HG03280 (cell line): ENCODE data around the gene TMEM80.
"Not testable (repeated sequence)": the region's sequence is repeated elsewhere in the genome, so short reads cannot be mapped to it uniquely, and the experiment has no call there.

Source experiments
- ATAC-seq: cut with Tn5 transposase; IDR thresholded peaks from one replicate; pipeline ENCODE4 v1.9.1; 2021; ENCODE audit warnings: mild to moderate bottlenecking, moderate library complexity; ENCODE audit not compliant: unreplicated experiment

Gene TMEM80

DNA sequence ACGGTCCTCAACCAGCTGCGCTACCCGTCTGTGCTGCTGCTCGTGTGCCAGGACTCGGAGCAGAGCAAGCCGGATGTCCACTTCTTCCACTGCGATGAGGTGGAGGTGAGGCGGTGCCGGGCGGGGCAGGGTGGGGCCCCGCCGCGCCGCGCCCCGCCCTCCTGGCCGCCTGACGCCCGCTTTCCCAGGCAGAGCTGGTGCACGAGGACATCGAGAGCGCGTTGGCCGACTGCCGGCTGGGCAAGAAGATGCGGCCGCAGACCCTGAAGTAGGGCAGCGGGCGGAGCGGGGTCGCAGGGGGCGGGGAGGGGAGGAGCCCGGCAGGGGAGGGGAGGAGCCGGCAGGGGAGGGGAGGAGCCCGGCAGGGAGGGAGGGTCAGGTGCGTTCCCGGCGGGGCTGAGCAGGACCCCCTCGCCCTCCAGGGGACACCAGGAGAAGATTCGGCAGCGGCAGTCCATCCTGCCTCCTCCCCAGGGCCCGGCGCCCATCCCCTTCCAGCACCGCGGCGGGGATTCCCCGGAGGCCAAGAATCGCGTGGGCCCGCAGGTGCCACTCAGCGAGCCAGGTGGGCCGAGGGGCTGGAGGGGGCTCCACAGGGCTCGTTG is 25.1 kb downstream of the TMEM80 start:
- ATAC-seq: no peak

DNA sequence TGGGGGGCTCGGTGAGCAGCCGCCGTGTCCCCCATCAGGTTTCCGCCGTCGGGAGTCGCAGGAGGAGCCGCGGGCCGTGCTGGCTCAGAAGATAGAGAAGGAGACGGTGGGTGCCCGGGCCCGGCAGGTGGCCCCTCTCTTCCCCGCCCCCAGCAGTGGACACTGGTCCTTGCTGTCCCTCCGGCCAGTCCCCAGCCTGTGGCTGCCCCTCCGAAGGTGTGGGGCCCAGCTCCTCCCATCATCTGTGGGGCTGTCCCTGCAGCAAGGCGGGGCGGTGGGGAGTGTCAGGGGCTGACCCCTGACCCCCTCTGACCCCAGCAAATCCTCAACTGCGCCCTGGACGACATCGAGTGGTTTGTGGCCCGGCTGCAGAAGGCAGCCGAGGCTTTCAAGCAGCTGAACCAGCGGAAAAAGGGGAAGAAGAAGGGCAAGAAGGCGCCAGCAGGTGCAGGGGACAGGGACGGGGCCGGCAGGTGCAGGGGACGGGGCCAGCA is 25.7 kb downstream of the TMEM80 start:
- no peak for ATAC-seq

- ATAC-seq: no peak
These were observed 26.2 kb downstream of the TMEM80 start for GRCh38 chr11:721741-722345.

- no peak for ATAC-seq
These were observed 26.8 kb downstream of the TMEM80 start for GRCh38 chr11:722346-722811.

DNA sequence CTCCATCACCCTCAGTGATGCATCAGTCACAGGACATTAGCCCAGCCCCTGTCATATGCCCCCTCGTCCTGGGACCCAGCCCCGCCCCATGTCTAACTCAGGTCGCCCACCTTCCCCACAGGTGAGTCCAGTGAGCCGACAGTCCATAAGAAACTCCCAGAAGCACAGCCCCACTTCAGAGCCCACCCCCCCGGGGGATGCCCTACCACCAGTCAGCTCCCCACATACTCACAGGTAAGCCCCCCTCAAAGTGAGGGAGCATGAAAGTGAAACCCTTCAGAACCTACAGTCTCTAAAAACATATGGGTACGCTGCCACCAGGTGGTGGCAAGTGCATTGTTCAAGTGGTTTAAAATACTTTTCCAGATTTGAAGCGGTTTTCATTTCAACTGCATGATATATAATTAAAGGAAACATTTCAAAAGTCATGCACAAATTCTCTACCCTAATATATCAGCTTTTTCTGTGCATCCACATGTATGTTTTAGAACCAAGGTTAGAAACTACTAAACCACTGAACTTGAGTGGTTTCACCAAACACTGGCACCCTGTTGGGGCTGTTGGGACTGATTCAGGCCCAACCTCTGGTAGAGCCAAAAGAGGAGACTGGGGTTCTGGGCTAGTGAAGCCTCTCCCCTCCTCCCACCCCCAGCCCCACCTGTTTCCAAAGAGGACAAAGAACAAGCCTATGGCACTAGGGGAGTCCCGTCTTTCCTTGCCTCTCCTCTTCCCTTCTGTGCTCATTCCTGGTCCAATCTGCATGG is 27.7 kb downstream of the TMEM80 start:
- no peak for ATAC-seq

DNA sequence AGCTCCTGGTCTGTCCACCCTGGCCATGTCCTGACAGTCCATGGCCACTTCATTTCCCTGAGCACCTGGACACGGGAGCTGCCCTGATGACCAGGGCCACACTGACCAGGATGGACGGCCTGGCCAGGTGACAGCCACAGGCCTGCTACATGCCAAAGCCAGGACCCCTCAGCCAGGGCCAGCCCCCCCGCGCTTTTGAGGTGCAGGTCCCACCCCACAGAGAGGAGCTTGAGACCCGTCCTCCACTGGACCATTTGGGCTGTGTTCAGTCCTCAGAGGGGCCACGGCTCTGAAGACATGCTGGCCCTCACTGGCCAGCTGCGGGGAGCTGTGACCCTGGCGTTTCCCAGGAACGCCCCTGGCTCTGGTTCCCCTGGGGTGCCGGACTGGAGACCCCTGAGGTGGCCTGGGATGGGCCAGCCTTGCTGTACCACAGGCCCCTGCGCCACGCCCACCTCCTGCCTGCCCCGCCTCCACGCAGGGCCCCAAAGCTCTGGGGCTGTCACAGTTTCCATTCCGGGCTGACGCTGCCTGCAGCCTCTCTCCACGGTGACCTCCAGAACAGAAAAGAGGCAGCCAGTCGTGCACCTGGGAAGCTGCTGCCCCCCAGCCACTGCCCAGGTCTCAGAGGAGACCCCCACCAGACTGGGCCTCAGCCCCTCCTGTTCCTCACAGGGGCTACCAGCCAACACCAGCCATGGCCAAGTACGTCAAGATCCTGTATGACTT is 28.6 kb downstream of the TMEM80 start:
- no peak for ATAC-seq

DNA sequence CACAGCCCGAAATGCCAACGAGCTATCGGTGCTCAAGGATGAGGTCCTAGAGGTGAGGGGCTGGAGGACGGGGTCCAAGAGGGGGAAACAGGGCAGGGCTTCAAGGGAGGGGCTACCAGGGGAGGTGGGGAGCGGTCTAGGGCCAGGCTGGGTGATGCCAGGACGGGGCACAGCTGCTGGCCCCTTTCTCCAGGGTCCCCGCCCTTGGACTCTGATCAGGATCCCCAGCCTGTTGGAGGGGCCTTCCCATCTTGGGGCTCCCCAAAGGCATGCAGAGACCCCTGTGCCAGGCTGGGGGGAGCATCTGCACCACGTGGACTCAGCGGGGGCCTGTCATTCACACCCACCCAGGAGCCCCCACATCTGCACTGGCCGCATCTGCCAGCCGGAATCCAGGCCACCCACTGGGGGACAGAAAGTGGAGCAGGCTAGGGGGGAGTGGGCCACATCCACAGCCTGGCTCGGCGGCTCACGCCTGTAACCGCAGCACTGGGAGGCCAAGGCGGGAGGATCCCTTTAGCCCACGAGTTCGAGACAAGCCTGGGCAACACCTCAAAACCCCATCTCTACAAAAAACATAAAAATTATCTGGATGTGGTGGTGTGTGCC is 29.3 kb downstream of the TMEM80 start:
- no peak for ATAC-seq

DNA sequence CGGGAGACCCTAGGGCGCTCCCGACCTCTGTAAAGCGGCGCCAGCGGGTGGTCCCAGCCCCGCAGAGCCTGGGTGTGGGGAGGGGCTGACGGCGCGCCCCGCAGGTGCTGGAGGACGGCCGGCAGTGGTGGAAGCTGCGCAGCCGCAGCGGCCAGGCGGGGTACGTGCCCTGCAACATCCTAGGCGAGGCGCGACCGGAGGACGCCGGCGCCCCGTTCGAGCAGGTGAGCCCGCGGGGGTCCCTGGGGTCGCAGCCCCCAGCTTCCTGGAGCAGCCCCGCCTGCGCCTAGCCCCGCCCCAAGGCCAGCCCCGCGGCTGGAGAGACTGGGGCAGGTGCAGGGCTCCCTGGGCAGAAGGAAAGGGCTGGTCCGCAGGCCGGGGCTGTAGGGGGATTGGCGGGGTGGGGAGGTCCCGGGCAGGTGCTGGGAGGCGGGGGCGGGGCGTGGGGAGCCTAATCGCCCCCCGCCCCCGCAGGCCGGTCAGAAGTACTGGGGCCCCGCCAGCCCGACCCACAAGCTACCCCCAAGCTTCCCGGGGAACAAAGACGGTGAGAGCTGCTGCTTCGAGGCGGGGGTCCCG is 30.1 kb downstream of the TMEM80 start:
- ATAC-seq: no peak

DNA sequence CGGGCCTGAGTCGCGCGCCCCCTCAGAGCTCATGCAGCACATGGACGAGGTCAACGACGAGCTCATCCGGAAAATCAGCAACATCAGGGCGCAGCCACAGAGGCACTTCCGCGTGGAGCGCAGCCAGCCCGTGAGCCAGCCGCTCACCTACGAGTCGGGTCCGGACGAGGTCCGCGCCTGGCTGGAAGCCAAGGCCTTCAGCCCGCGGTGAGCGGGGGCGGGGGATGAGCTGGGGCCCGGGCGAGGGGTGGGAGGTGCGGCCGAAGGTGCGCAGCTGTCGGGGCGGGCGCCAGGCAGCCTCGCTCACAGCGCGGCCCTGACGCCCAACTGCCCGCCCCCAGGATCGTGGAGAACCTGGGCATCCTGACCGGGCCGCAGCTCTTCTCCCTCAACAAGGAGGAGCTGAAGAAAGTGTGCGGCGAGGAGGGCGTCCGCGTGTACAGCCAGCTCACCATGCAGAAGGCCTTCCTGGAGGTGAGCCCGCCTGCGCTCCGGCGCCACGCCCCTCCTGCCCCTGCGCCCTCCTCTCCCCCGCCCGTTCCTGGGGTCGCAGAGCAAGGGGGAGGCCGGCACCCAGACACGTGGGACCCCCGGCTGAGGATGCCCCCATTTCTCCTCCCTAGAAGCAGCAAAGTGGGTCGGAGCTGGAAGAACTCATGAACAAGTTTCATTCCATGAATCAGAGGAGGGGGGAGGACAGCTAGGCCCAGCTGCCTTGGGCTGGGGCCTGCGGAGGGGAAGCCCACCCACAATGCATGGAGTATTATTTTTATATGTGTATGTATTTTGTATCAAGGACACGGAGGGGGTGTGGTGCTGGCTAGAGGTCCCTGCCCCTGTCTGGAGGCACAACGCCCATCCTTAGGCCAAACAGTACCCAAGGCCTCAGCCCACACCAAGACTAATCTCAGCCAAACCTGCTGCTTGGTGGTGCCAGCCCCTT is 30.9 kb downstream of the TMEM80 start:
- no peak for ATAC-seq

DNA sequence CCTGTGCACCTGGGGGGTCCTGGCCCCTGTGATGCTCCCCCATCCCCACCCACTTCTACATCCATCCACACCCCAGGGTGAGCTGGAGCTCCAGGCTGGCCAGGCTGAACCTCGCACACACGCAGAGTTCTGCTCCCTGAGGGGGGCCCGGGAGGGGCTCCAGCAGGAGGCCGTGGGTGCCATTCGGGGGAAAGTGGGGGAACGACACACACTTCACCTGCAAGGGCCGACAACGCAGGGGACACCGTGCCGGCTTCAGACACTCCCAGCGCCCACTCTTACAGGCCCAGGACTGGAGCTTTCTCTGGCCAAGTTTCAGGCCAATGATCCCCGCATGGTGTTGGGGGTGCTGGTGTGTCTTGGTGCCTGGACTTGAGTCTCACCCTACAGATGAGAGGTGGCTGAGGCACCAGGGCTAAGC is 31.7 kb downstream of the TMEM80 start:
- ATAC-seq: no peak

GRCh38 chr11:727859-728748 is 32.5 kb downstream of the TMEM80 start:
- peak; percentile 54 for ATAC-seq

DNA sequence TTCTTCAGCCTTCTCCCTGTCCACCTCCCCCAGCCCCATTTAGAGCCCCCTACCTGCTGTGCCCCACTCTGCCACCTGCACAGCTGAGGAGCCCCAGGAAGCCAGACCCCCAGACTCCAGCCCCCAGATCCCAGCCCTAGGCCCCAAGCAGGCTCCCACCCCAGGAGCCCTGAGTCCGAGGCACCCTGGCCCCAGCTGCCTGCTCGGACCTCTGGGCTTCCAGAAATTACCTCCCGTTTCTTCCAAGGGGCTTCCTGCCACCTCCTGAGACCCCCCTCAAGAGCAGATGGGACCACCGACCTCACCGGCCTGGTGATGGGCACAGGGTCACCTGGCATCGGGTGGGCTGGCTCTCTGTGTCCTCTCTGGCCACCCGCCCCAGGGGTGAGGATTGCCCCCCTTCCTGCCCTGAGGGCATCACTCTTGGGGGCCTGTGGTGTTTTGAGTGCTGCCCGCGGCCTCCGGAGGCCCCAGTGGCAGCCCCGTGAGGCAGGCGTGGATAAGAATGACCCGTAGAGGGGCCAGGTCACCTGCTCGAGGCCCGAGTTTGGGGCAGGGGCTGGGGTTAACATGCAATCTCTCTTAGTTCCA is 33.4 kb downstream of the TMEM80 start:
- no peak for ATAC-seq

- ATAC-seq: no peak
These were observed 34.0 kb downstream of the TMEM80 start for GRCh38 chr11:729492-730074.

GRCh38 chr11:733072-733471 is 37.5 kb downstream of the TMEM80 start:
- ATAC-seq: no peak

DNA sequence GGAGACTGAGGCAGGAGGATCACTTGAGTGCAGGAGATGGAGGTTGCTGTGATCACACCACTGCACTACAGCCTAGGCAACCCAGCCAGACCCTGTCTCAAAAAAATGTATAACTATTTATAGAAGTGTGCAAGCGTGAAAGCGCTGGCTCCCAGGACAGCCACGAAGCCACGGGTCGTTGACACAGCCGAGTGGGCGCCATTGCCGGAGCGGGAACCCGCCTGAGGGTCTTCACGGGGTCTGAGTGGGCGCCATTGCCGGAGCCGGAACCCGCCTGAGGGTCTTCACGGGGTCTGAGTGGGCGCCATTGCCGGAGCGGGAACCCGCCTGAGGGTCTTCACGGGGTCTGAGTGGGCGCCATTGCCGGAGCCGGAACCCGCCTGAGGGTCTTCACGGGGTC is 38.9 kb downstream of the TMEM80 start:
- ATAC-seq: not testable (repeated sequence)

- ATAC-seq: no peak
These were observed 41.8 kb downstream of the TMEM80 start for GRCh38 chr11:737366-737765.

DNA sequence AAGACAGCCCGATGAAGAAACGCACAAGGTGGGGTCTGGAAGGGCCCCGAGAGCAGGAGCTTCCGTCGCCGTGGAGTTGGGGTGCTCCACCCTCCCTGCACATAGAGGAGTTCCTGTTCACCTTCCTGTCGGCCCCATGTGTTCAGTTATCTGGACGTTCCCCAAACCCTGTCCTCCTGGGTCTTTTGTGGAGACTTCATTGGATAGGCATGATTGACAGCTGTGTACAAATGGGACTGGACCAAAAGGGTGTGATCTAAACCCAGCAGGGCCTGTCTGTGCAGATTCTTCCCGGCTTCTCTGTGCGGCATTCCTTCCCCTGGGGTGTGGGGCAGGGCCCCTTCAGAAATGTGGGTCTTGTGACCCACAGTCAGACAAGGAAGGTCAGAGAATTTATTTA is 42.3 kb downstream of the TMEM80 start:
- not testable (repeated sequence) for ATAC-seq

- no peak for ATAC-seq
These were observed 46.5 kb downstream of the TMEM80 start for GRCh38 chr11:742156-742546.
